Esophagus squamous epithelium (tissue), 4 donors: ENCODE measurements around the gene DBNL.

Experiments used
- POLR2A ChIP-seq, 4 donors: fragments of 450-650 bp; IDR thresholded peaks; one replicate each; pipeline ENCODE4 v1.6.1; 2017; ENCODE audit warnings: antibody characterized with exemption in 4 of 4, mild to moderate bottlenecking in 4 of 4, moderate library complexity in 3 of 4
- TF ChIP-seq, protein P1 (sequence below), 6 experiments: fragments of 450-650 bp in 4 of 6; fragments of 200-600 bp in 2 of 6; sonication (generic) in 2 of 6; IDR thresholded peaks; one replicate each; pipeline ENCODE4 v1.5.1; 2016 to 2019; ENCODE audit warnings: antibody characterized with exemption in 6 of 6, mild to moderate bottlenecking in 4 of 6, moderate library complexity in 4 of 6

DNA sequence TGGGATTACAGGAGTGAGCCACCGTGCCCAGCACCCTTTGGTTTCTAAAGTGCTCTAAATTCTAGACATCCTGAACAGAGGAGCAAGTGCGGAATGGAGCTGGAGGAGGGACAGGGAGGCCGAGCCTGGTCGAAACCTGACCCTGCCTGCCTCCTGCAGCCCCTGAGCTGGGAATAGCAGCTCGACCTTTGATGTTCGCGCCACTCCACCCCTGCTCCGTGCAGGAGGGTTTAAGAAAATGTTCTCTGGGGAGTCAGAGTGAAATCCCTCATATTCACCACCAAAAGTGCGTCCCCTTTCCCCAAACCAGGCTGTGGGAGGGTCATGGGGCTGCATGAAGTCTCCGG, 19.0 kb downstream of the DBNL start:
- TF ChIP-seq, protein P1, sequence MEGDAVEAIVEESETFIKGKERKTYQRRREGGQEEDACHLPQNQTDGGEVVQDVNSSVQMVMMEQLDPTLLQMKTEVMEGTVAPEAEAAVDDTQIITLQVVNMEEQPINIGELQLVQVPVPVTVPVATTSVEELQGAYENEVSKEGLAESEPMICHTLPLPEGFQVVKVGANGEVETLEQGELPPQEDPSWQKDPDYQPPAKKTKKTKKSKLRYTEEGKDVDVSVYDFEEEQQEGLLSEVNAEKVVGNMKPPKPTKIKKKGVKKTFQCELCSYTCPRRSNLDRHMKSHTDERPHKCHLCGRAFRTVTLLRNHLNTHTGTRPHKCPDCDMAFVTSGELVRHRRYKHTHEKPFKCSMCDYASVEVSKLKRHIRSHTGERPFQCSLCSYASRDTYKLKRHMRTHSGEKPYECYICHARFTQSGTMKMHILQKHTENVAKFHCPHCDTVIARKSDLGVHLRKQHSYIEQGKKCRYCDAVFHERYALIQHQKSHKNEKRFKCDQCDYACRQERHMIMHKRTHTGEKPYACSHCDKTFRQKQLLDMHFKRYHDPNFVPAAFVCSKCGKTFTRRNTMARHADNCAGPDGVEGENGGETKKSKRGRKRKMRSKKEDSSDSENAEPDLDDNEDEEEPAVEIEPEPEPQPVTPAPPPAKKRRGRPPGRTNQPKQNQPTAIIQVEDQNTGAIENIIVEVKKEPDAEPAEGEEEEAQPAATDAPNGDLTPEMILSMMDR (IDR thresholded peaks at IDR 0.05): no peak
- no peak for TF ChIP-seq POLR2A (IDR thresholded peaks at IDR 0.05)
